Measurements from ENCODE around the gene MBD2.

The MBD2 gene

GRCh38 chr18:54162431-54162830 lies 62.0 kb downstream of the MBD2 start:
- no peaks in the 10 kb centered on the region for H3K9me3 ChIP-seq (ENCODE audit: control insufficient read depth, insufficient read depth, low read depth, low read length)
- ChIA-PET CTCF (interaction anchor here (1.7 kb wide), 1 partner anchor 35 kb away, joined by 3 read pairs; no protein-coding TSS in a partner anchor), POLR2A (no interaction called here)
- no peak for TF ChIP-seq WT1 (tag by site-specific recombination; IDR thresholded peaks at IDR 0.05)
- H3K4me3 ChIP-seq (ENCODE audit: low read depth, low read length) = no peak overlapping the region
- H3K4me1 ChIP-seq (ENCODE audit: control insufficient read depth, insufficient read depth, low read length) = no peaks in the 10 kb centered on the region
- H3K27ac ChIP-seq (ENCODE audit: extremely low read depth, low read depth, low read length) = no peak overlapping the region
- H3K36me3 ChIP-seq (ENCODE audit: control insufficient read depth in 2 of 2, insufficient read depth in 1 of 2, low read length in 2 of 2) = peaks cover 42 to 68% of the 10 kb centered on the region in 2 experiments

GRCh38 chr18:54161267-54161666 lies 63.2 kb downstream of the MBD2 start:
- Histone ChIP-seq H3K36me3 (ENCODE audit: control insufficient read depth in 2 of 2, insufficient read depth in 1 of 2, low read length in 2 of 2) (peaks cover 46 to 75% of the 10 kb centered on the region in 2 experiments), H3K27ac (ENCODE audit: extremely low read depth, low read depth, low read length) (no peak overlapping the region), H3K4me1 (ENCODE audit: control insufficient read depth, insufficient read depth, low read length) (no peaks in the 10 kb centered on the region), H3K9me3 (ENCODE audit: control insufficient read depth, insufficient read depth, low read depth, low read length) (no peaks in the 10 kb centered on the region), H3K4me3 (ENCODE audit: low read depth, low read length) (no peak overlapping the region)
- POLR2A ChIA-PET = no interaction called here
- CTCF ChIA-PET = interaction anchor here (0.9 to 1.7 kb wide), 2 partner anchors 14 to 33 kb away, joined by 3 to 4 read pairs; no protein-coding TSS in a partner anchor
- TF ChIP-seq ZNF513 (tag by site-specific recombination; IDR thresholded peaks at IDR 0.05) (no peak), ZNF571 (tag by site-specific recombination; IDR thresholded peaks at IDR 0.05) (no peak)

GRCh38 chr18:54159906-54160305 lies 64.6 kb downstream of the MBD2 start:
- ChIA-PET POLR2A (no interaction called here), CTCF (no interaction called here)
- Histone ChIP-seq H3K9me3 (ENCODE audit: control insufficient read depth, insufficient read depth, low read depth, low read length) (no peaks in the 10 kb centered on the region), H3K36me3 (ENCODE audit: control insufficient read depth in 2 of 2, insufficient read depth in 1 of 2, low read length in 2 of 2) (peaks cover 46 to 69% of the 10 kb centered on the region in 2 experiments), H3K4me3 (ENCODE audit: low read depth, low read length) (no peak overlapping the region), H3K4me1 (ENCODE audit: control insufficient read depth, insufficient read depth, low read length) (no peaks in the 10 kb centered on the region), H3K27ac (ENCODE audit: extremely low read depth, low read depth, low read length) (no peak overlapping the region)
- no peak for TF ChIP-seq ZNF174 (tag by site-specific recombination; IDR thresholded peaks at IDR 0.05)
- TF ChIP-seq ZNF449 (tag by site-specific recombination; IDR thresholded peaks at IDR 0.05) = no peak
- TF ChIP-seq MZF1 (tag by site-specific recombination; IDR thresholded peaks at IDR 0.05; ENCODE audit: borderline replicate concordance) = no peak
- no peak for TF ChIP-seq ZNF529 (tag by site-specific recombination; IDR thresholded peaks at IDR 0.05; ENCODE audit: insufficient replicate concordance)
- TF ChIP-seq ZNF830 (tag by site-specific recombination; IDR thresholded peaks at IDR 0.05; ENCODE audit: low read depth) = no peak
- TF ChIP-seq ZNF239 (tag by site-specific recombination; IDR thresholded peaks at IDR 0.05) = no peak
- no peak for TF ChIP-seq ZNF776 (tag by site-specific recombination; IDR thresholded peaks at IDR 0.05; ENCODE audit: borderline replicate concordance)
- TF ChIP-seq ZNF121 (tag by site-specific recombination; IDR thresholded peaks at IDR 0.05) = no peak
- no peak for TF ChIP-seq ATF2 (tag by site-specific recombination; IDR thresholded peaks at IDR 0.05; ENCODE audit: low read depth)
- TF ChIP-seq ZBTB10 (tag by site-specific recombination; IDR thresholded peaks at IDR 0.05) = no peak
- TF ChIP-seq WT1 (tag by site-specific recombination; IDR thresholded peaks at IDR 0.05) = no peak
- no peak for TF ChIP-seq ZNF423 (tag by site-specific recombination; IDR thresholded peaks at IDR 0.05)
- no peak for TF ChIP-seq ZNF398 (tag by site-specific recombination; IDR thresholded peaks at IDR 0.05)
- no peak for TF ChIP-seq PRDM4 (tag by site-specific recombination; IDR thresholded peaks at IDR 0.05)
- TF ChIP-seq ZNF426 (tag by site-specific recombination; IDR thresholded peaks at IDR 0.05) = no peak

All from HEK293 (cell line).